ENCODE measurements around the gene MTCL3.

MTCL3 gene

GRCh38 chr6:127539272-127539671 lies 20.1 kb upstream of the MTCL3 start:
- DNase-seq (ENCODE audit: low read depth, low spot score) (no peak), ATAC-seq (0 out of 2 replicates have a peak, but pooled peaks have one; percentile 66)
- Histone ChIP-seq H3K27me3 (ENCODE audit: control insufficient read depth, insufficient read depth, low read length) (0 out of 2 replicates have a peak, but pooled peaks cover 3% of the 10 kb centered on the region), H3K9me3 (ENCODE audit: control insufficient read depth, insufficient read depth, low read depth, low read length) (no peaks in the 10 kb centered on the region), H3K4me1 (ENCODE audit: control insufficient read depth, insufficient read depth, low read length) (no peaks in the 10 kb centered on the region), H3K36me3 (ENCODE audit: control insufficient read depth, insufficient read depth, low read length) (no peaks in the 10 kb centered on the region), H3K27ac (ENCODE audit: low read length) (no peak overlapping the region), H3K4me3 (ENCODE audit: low read depth in 2 of 2, low read length in 2 of 2) (no peak overlapping the region)
- POLR2A ChIA-PET: no interaction called here
- BruUV-seq (replicated peaks): no TSS peak
- intact Hi-C loops (cut with micrococcal nuclease; ENCODE audit: unreplicated experiment) (loop anchor here (1.0 kb wide), 1 partner anchor 74 kb away; no protein-coding TSS in a partner anchor), in situ Hi-C loops (cut with HindIII; ENCODE audit: low pct_unique_long_range_greater_than_20kb, low sequenced_read_pairs) (no loop called here)
- no peak for TF ChIP-seq POLR2AphosphoS5 (IDR thresholded peaks at IDR 0.05; ENCODE audit: low read depth, low read length)
- peak; percentile 47; the same call in 1 of the 2 replicates for TF ChIP-seq CTCF (IDR thresholded peaks at IDR 0.05)
- CTCF ChIA-PET: interaction anchor here (0.6 to 1.8 kb wide), 5 partner anchors 23 to 240 kb away, joined by 3 to 14 read pairs (median 4); no protein-coding TSS in a partner anchor

- DNase-seq (ENCODE audit: low read depth, low spot score) (no peak), ATAC-seq (no peak)
- in situ Hi-C loops (cut with HindIII; ENCODE audit: low pct_unique_long_range_greater_than_20kb, low sequenced_read_pairs) (no loop called here), intact Hi-C loops (cut with micrococcal nuclease; ENCODE audit: unreplicated experiment) (loop anchor here (1.0 kb wide), 1 partner anchor 74 kb away; no protein-coding TSS in a partner anchor)
- CTCF ChIA-PET: interaction anchor here (0.7 to 1.8 kb wide), 7 partner anchors 8 to 237 kb away, joined by 3 to 14 read pairs (median 4); no protein-coding TSS in a partner anchor
- Histone ChIP-seq H3K27ac (ENCODE audit: low read length) (no peak overlapping the region), H3K27me3 (ENCODE audit: control insufficient read depth, insufficient read depth, low read length) (peaks cover 3% of the 10 kb centered on the region; the same call in 1 of the 2 replicates), H3K4me3 (ENCODE audit: low read depth in 2 of 2, low read length in 2 of 2) (no peak overlapping the region), H3K36me3 (ENCODE audit: control insufficient read depth, insufficient read depth, low read length) (no peaks in the 10 kb centered on the region), H3K9me3 (ENCODE audit: control insufficient read depth, insufficient read depth, low read depth, low read length) (no peaks in the 10 kb centered on the region), H3K4me1 (ENCODE audit: control insufficient read depth, insufficient read depth, low read length) (no peaks in the 10 kb centered on the region)
- TF ChIP-seq REST (IDR thresholded peaks at IDR 0.05; ENCODE audit: insufficient read depth in 1 of 2, low read depth in 2 of 2, low read length in 1 of 2) (no peak), POLR2AphosphoS5 (IDR thresholded peaks at IDR 0.05; ENCODE audit: low read depth, low read length) (no peak), CTCF (IDR thresholded peaks at IDR 0.05) (no peak), SIN3A (IDR thresholded peaks at IDR 0.05; ENCODE audit: borderline replicate concordance, insufficient read depth, low read depth, low read length) (no peak), TCF7L2 (IDR thresholded peaks at IDR 0.05; ENCODE audit: low read depth, low read length) (no peak)
- BruUV-seq (replicated peaks): no TSS peak
- POLR2A ChIA-PET: no interaction called here
Measured at GRCh38 chr6:127538750-127539264, 19.7 kb upstream of the MTCL3 start.
